ENCODE results near the gene MRPL58. TPM values are rescaled to one million over a fixed set of nuclear protein-coding genes. Genes with fewer than 3 reads are reported as not detected.

MRPL58 gene
- total and polyA plus RNA-seq, 2 experiments from 2014 or later, result 38.0 to 66.7 TPM

DNA sequence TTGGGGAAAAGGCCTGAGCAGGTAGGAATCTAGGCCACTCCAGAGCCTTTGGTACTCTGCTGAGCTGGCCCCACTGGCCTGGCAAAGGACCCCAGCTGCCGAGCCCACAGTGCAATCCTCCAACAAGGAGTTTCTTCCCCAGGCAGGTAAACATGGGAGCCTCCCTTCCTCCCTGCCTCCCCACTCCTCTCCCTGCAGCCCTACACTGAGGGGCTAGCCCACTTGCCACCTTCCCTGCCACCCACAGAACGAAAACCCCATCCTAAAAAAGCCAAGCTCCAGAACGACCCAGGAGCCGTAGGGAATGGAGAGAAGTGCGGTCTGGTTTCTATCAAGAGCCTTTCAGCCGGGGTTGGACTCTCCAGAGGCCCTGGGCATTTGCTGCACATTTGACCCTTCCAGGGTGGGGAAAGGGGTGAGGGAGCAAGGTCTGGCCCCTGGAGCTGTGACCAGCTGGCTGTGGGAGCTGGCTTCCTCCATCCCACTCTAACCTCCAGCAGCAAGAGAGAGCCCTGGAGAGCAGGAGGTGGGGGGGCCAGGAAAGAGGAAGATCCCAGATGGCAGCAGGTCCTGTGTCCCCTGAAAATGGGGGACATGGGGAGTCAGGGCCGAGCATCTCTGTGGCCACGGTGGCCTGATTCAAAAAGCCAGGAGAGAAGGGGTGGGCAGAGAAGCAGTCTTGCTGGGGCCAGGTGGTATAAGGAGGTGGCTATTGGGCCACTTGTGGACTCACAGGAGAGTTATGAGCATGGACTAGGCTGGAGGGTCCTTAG lies 41.2 kb upstream of the MRPL58 start (continued):
- TF ChIP-seq, protein P1, sequence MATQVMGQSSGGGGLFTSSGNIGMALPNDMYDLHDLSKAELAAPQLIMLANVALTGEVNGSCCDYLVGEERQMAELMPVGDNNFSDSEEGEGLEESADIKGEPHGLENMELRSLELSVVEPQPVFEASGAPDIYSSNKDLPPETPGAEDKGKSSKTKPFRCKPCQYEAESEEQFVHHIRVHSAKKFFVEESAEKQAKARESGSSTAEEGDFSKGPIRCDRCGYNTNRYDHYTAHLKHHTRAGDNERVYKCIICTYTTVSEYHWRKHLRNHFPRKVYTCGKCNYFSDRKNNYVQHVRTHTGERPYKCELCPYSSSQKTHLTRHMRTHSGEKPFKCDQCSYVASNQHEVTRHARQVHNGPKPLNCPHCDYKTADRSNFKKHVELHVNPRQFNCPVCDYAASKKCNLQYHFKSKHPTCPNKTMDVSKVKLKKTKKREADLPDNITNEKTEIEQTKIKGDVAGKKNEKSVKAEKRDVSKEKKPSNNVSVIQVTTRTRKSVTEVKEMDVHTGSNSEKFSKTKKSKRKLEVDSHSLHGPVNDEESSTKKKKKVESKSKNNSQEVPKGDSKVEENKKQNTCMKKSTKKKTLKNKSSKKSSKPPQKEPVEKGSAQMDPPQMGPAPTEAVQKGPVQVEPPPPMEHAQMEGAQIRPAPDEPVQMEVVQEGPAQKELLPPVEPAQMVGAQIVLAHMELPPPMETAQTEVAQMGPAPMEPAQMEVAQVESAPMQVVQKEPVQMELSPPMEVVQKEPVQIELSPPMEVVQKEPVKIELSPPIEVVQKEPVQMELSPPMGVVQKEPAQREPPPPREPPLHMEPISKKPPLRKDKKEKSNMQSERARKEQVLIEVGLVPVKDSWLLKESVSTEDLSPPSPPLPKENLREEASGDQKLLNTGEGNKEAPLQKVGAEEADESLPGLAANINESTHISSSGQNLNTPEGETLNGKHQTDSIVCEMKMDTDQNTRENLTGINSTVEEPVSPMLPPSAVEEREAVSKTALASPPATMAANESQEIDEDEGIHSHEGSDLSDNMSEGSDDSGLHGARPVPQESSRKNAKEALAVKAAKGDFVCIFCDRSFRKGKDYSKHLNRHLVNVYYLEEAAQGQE (IDR thresholded peaks at IDR 0.05; ENCODE audit: unreplicated experiment), result no peak
- TF ChIP-seq STAT1 (IDR thresholded peaks at IDR 0.05; ENCODE audit: unreplicated experiment), result no peak
- no peak for TF ChIP-seq NANOG (IDR thresholded peaks at IDR 0.05; ENCODE audit: borderline replicate concordance)
- no peak for TF ChIP-seq POLR2AphosphoS5 (IDR thresholded peaks at IDR 0.05; ENCODE audit: low read depth)
- TF ChIP-seq ZNF114 (CRISPR knock-in tag; IDR thresholded peaks at IDR 0.05), result no peak
- no peak for TF ChIP-seq EZH2 (IDR thresholded peaks at IDR 0.05; ENCODE audit: low read depth, unreplicated experiment)
- TF ChIP-seq ZNF331 (CRISPR knock-in tag; IDR thresholded peaks at IDR 0.05; ENCODE audit: low read depth), result no peak
- TF ChIP-seq, protein P2, sequence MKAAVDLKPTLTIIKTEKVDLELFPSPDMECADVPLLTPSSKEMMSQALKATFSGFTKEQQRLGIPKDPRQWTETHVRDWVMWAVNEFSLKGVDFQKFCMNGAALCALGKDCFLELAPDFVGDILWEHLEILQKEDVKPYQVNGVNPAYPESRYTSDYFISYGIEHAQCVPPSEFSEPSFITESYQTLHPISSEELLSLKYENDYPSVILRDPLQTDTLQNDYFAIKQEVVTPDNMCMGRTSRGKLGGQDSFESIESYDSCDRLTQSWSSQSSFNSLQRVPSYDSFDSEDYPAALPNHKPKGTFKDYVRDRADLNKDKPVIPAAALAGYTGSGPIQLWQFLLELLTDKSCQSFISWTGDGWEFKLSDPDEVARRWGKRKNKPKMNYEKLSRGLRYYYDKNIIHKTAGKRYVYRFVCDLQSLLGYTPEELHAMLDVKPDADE (IDR thresholded peaks at IDR 0.05), result no peak
- no peak for TF ChIP-seq CREB1 (CRISPR knock-in tag; IDR thresholded peaks at IDR 0.05; ENCODE audit: low read depth)

DNA sequence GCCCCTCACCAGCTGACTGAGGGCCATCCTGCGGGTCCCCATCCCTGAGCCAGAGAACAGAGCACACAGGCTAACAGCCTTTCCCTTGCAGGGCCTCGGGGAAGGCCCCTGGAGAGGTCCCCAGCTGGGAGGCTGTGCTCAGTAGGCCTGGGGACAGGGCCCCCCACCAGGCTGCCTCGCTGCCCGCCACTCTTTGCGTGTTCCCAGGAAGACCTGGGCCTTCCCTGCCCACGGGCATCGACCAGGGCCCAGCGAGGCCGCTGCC lies 40.7 kb upstream of the MRPL58 start:
- Mint-ChIP-seq H3K36me3 (ENCODE audit: low read depth) (no peaks in the 10 kb centered on the region; the same call in 2 of the 3 replicates), H3K9me3 (no peaks in the 10 kb centered on the region), H3K4me3 (peak overlapping the region; percentile 73; the same call in 2 of the 3 replicates), H3K27ac (no peak overlapping the region), H3K4me1 (peaks cover 11% of the 10 kb centered on the region), H3K27me3 (ENCODE audit: insufficient read depth, low read depth, poor library complexity) (peaks cover 52% of the 10 kb centered on the region)
- Histone ChIP-seq H2AFZ (0 out of 2 replicates have a peak overlapping the region, but pooled peaks have one; percentile 66), H3F3A (replicated peaks; ENCODE audit: low read depth) (no peaks in the 10 kb centered on the region), H3K9me2 (ENCODE audit: insufficient read depth) (no peaks in the 10 kb centered on the region), H3K27ac (ENCODE audit: low read depth) (no peak overlapping the region), H3K4me1 (ENCODE audit: insufficient read depth) (peaks cover 8% of the 10 kb centered on the region; the same call in 1 of the 2 replicates), H3K4me2 (peak overlapping the region; percentile 90), H3K36me3 (ENCODE audit: insufficient read depth) (no peaks in the 10 kb centered on the region), H4K20me1 (replicated peaks; ENCODE audit: insufficient read depth) (no peaks in the 10 kb centered on the region), H3K27me3 (ENCODE audit: insufficient read depth) (peaks cover 53% of the 10 kb centered on the region), H3K4me3 (peak overlapping the region; percentile 75), H3K79me2 (replicated peaks; ENCODE audit: insufficient read depth) (no peaks in the 10 kb centered on the region)
- DNase-seq (ENCODE audit: low spot score), result no peak
- ATAC-seq, result peak; percentile 14
- TF ChIP-seq NANOG (IDR thresholded peaks at IDR 0.05; ENCODE audit: borderline replicate concordance) (no peak), ZNF331 (CRISPR knock-in tag; IDR thresholded peaks at IDR 0.05; ENCODE audit: low read depth) (no peak), EZH2phosphoT487 (IDR thresholded peaks at IDR 0.05; ENCODE audit: unreplicated experiment) (no peak), EZH2 (IDR thresholded peaks at IDR 0.05; ENCODE audit: low read depth, unreplicated experiment) (no peak), CREB1 (CRISPR knock-in tag; IDR thresholded peaks at IDR 0.05; ENCODE audit: low read depth) (no peak), ZNF114 (CRISPR knock-in tag; IDR thresholded peaks at IDR 0.05) (no peak), STAT1 (IDR thresholded peaks at IDR 0.05; ENCODE audit: unreplicated experiment) (no peak), JUNB (IDR thresholded peaks at IDR 0.05; ENCODE audit: unreplicated experiment) (no peak), POLR2AphosphoS5 (IDR thresholded peaks at IDR 0.05; ENCODE audit: low read depth) (no peak)
- TF ChIP-seq, protein P2 (IDR thresholded peaks at IDR 0.05), result no peak
- TF ChIP-seq, protein P1 (IDR thresholded peaks at IDR 0.05; ENCODE audit: unreplicated experiment), result no peak
- TF ChIP-seq, protein P3, sequence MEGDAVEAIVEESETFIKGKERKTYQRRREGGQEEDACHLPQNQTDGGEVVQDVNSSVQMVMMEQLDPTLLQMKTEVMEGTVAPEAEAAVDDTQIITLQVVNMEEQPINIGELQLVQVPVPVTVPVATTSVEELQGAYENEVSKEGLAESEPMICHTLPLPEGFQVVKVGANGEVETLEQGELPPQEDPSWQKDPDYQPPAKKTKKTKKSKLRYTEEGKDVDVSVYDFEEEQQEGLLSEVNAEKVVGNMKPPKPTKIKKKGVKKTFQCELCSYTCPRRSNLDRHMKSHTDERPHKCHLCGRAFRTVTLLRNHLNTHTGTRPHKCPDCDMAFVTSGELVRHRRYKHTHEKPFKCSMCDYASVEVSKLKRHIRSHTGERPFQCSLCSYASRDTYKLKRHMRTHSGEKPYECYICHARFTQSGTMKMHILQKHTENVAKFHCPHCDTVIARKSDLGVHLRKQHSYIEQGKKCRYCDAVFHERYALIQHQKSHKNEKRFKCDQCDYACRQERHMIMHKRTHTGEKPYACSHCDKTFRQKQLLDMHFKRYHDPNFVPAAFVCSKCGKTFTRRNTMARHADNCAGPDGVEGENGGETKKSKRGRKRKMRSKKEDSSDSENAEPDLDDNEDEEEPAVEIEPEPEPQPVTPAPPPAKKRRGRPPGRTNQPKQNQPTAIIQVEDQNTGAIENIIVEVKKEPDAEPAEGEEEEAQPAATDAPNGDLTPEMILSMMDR (conservative IDR thresholded peaks at IDR 0.05; ENCODE audit: low read depth in 2 of 2), result no peak
